Naive thymus-derived CD4-positive, alpha-beta T cell (primary cell): Measurements from ENCODE around the gene MRPL50. TPM values are rescaled to one million over a fixed set of nuclear protein-coding genes. Genes with fewer than 3 reads are reported as not detected.

ENCODE experiments used
- ATAC-seq: fragments of 150-1000 bp; cut with Tn5 transposase; 2 replicates; pipeline ENCODE4 v1.10.0; 2021; ENCODE audit warnings: mild to moderate bottlenecking, moderate library complexity
- CTCF ChIA-PET: fragments of 350-600 bp; sonication (Branson Sonifier 250); formaldehyde crosslinking; loops from one replicate; lab custom pipeline; 2021; ENCODE audit warnings: antibody characterized with exemption; lab: Charles Lee
- POLR2A ChIA-PET: fragments of 350-600 bp; sonication (Branson Sonifier 250); formaldehyde crosslinking; loops from one replicate; lab custom pipeline; 2021; ENCODE audit warnings: antibody characterized with exemption, inconsistent platforms; lab: Charles Lee
- DNase-seq, 9 donors: peaks; one replicate each; pipeline versions ENCODE4 v3.0.0 to v3.0.0-alpha.2; 2020 to 2022; ENCODE audit warnings: mixed read lengths in 1 of 9
- H3K27ac ChIP-seq: one replicate; pipeline ENCODE4 v1.7.0; 2013; ENCODE audit warnings: mild to moderate bottlenecking, low read depth, low read length, moderate library complexity
- H3K27me3 ChIP-seq, 2 donors: one replicate each; pipeline ENCODE4 v1.7.0; 2013; ENCODE audit warnings: low read length in 2 of 2, mild to moderate bottlenecking in 2 of 2, moderate library complexity in 2 of 2; ENCODE audit not compliant: control insufficient read depth in 2 of 2, insufficient read depth in 2 of 2
- H3K36me3 ChIP-seq, 3 experiments: 1 replicate in 2 of 3; 2 replicates in 1 of 3; pipeline ENCODE4 v1.7.0; 2013; ENCODE audit warnings: low read length in 3 of 3, mild to moderate bottlenecking in 3 of 3, moderate library complexity in 1 of 3; ENCODE audit not compliant: insufficient read depth in 3 of 3, control insufficient read depth in 2 of 3
- H3K4me1 ChIP-seq, 2 donors: one replicate each; pipeline ENCODE4 v1.7.0; 2013; ENCODE audit warnings: low read length in 2 of 2, mild to moderate bottlenecking in 2 of 2, moderate library complexity in 1 of 2; ENCODE audit not compliant: control insufficient read depth in 2 of 2, insufficient read depth in 2 of 2
- H3K4me3 ChIP-seq: 2 replicates; pipeline ENCODE4 v1.7.0; 2013; ENCODE audit warnings: mild to moderate bottlenecking, low read length
- H3K9me3 ChIP-seq, 3 experiments: 1 replicate in 2 of 3; 2 replicates in 1 of 3; pipeline ENCODE4 v1.7.0; 2013; ENCODE audit warnings: low read length in 3 of 3; ENCODE audit not compliant: control insufficient read depth in 2 of 3
- H3K27ac Mint-ChIP-seq, 9 donors: one replicate each; pipeline ENCODE4 v1.8.0; 2020 to 2022; ENCODE audit warnings: mixed read lengths in 9 of 9, mild to moderate bottlenecking in 8 of 9, moderate library complexity in 5 of 9, inconsistent platforms in 2 of 9
- H3K27me3 Mint-ChIP-seq, 5 donors: one replicate each; pipeline ENCODE4 v1.8.0; 2021 to 2022; ENCODE audit warnings: mixed read lengths in 5 of 5, mild to moderate bottlenecking in 1 of 5
- H3K36me3 Mint-ChIP-seq, 5 donors: one replicate each; pipeline ENCODE4 v1.8.0; 2020 to 2022; ENCODE audit warnings: mixed read lengths in 5 of 5, mild to moderate bottlenecking in 3 of 5, inconsistent platforms in 1 of 5
- H3K4me1 Mint-ChIP-seq, 7 donors: one replicate each; pipeline ENCODE4 v1.8.0; 2020 to 2022; ENCODE audit warnings: mixed read lengths in 7 of 7, mild to moderate bottlenecking in 3 of 7, inconsistent platforms in 1 of 7
- H3K4me3 Mint-ChIP-seq, 10 donors: one replicate each; pipeline ENCODE4 v1.8.0; 2020 to 2022; ENCODE audit warnings: mild to moderate bottlenecking in 10 of 10, mixed read lengths in 10 of 10, moderate library complexity in 6 of 10, inconsistent platforms in 2 of 10
- H3K9me3 Mint-ChIP-seq, 11 donors: one replicate each; pipeline ENCODE4 v1.8.0; 2020 to 2022; ENCODE audit warnings: mixed read lengths in 11 of 11, mild to moderate bottlenecking in 4 of 11, inconsistent platforms in 1 of 11, moderate library complexity in 1 of 11
- intact Hi-C, 2 donors: fragments of 100-400 bp; cut with micrococcal nuclease; formaldehyde crosslinking; loops; one replicate each; pipeline ENCODE4 v1.15.1; 2023
- polyA plus RNA-seq, 2 donors: library from polyadenylated mRNA; unstranded; fragments of 300-500 nt; fragmentation: Illumina TruSeq; gene quantifications; one replicate each; pipeline ENCODE4 v1.2.3, GENCODE V29; 2021
- total RNA-seq, 6 experiments: library from RNA in 5 of 6; stranded (reverse) in 5 of 6; gene quantifications; 1 replicate in 5 of 6; 2 replicates in 1 of 6; pipeline ENCODE4 v1.2.3 and lab custom pipeline; 2021 to 2026

Gene MRPL50
- total and polyA plus RNA-seq, 7 experiments from 2014 or later, result 6.5 to 23.8 (median 14.9) TPM

GRCh38 chr9:101354143-101354764 lies 44.2 kb downstream of the MRPL50 start:
- CTCF ChIA-PET, result no interaction called here
- Mint-ChIP-seq H3K4me1 (no peaks in the 10 kb centered on the region), H3K4me3 (no peak overlapping the region), H3K27ac (no peak overlapping the region), H3K9me3 (peaks cover 0 to 2% (median under 1%) of the 10 kb centered on the region in 11 donors), H3K36me3 (no peaks in the 10 kb centered on the region), H3K27me3 (peaks cover 0 to 10% (median 6%) of the 10 kb centered on the region in 5 donors)
- DNase-seq (no peak), ATAC-seq (no peak)
- POLR2A ChIA-PET, result no interaction called here
- H3K4me1 ChIP-seq, result no peaks in the 10 kb centered on the region
- H3K4me3 ChIP-seq, result no peak overlapping the region
- H3K27me3 ChIP-seq, result no peaks in the 10 kb centered on the region
- H3K27ac ChIP-seq, result no peak overlapping the region
- no peaks in the 10 kb centered on the region for H3K36me3 ChIP-seq
- no peaks in the 10 kb centered on the region for H3K9me3 ChIP-seq
- intact Hi-C loops, result no loop called here

GRCh38 chr9:101353683-101354082 lies 44.7 kb downstream of the MRPL50 start:
- no peaks in the 10 kb centered on the region for H3K4me1 ChIP-seq
- Mint-ChIP-seq H3K4me3 (no peak overlapping the region), H3K4me1 (no peaks in the 10 kb centered on the region), H3K36me3 (no peaks in the 10 kb centered on the region), H3K27ac (no peak overlapping the region), H3K9me3 (peaks cover 0 to 7% (median 1%) of the 10 kb centered on the region in 11 donors), H3K27me3 (peaks cover 0 to 12% (median 6%) of the 10 kb centered on the region in 5 donors)
- H3K27ac ChIP-seq, result no peak overlapping the region
- no peak overlapping the region for H3K4me3 ChIP-seq
- DNase-seq (no peak), ATAC-seq (no peak)
- H3K27me3 ChIP-seq, result no peaks in the 10 kb centered on the region
- H3K9me3 ChIP-seq, result no peaks in the 10 kb centered on the region
- ChIA-PET POLR2A (no interaction called here), CTCF (no interaction called here)
- intact Hi-C loops, result no loop called here
- H3K36me3 ChIP-seq, result no peaks in the 10 kb centered on the region

GRCh38 chr9:101352892-101353463 lies 45.4 kb downstream of the MRPL50 start:
- Mint-ChIP-seq H3K36me3 (no peaks in the 10 kb centered on the region), H3K27me3 (peaks cover 0 to 12% (median 6%) of the 10 kb centered on the region in 5 donors), H3K9me3 (peaks cover 0 to 7% (median 1%) of the 10 kb centered on the region in 11 donors), H3K27ac (no peak overlapping the region), H3K4me1 (no peaks in the 10 kb centered on the region), H3K4me3 (no peak overlapping the region)
- ChIA-PET CTCF (no interaction called here), POLR2A (no interaction called here)
- ATAC-seq (no peak), DNase-seq (no peak)
- Histone ChIP-seq H3K27me3 (no peaks in the 10 kb centered on the region), H3K4me3 (no peak overlapping the region), H3K9me3 (no peaks in the 10 kb centered on the region), H3K27ac (no peak overlapping the region), H3K4me1 (no peaks in the 10 kb centered on the region), H3K36me3 (no peaks in the 10 kb centered on the region)
- intact Hi-C loops, result no loop called here

- no peaks in the 10 kb centered on the region for H3K27me3 ChIP-seq
- no peaks in the 10 kb centered on the region for H3K4me1 ChIP-seq
- DNase-seq (no peak), ATAC-seq (no peak)
- no peak overlapping the region for H3K4me3 ChIP-seq
- Mint-ChIP-seq H3K27ac (no peak overlapping the region), H3K4me1 (no peaks in the 10 kb centered on the region), H3K27me3 (peaks cover 0 to 24% (median 9%) of the 10 kb centered on the region in 5 donors), H3K36me3 (no peaks in the 10 kb centered on the region), H3K4me3 (no peak overlapping the region), H3K9me3 (peaks cover 0 to 7% (median 0%) of the 10 kb centered on the region in 11 donors)
- intact Hi-C loops, result no loop called here
- H3K27ac ChIP-seq, result no peak overlapping the region
- H3K9me3 ChIP-seq, result no peaks in the 10 kb centered on the region
- no peaks in the 10 kb centered on the region for H3K36me3 ChIP-seq
- CTCF ChIA-PET, result no interaction called here
- POLR2A ChIA-PET, result no interaction called here
These were observed 48.1 kb downstream of the MRPL50 start for GRCh38 chr9:101350285-101350684.

GRCh38 chr9:101342595-101342994 lies 55.8 kb downstream of the MRPL50 start:
- ChIA-PET POLR2A (no interaction called here), CTCF (no interaction called here)
- Mint-ChIP-seq H3K27me3 (peaks cover 2 to 57% (median 30%) of the 10 kb centered on the region in 5 donors), H3K27ac (no peak overlapping the region), H3K9me3 (peaks cover 0 to 2% (median 0%) of the 10 kb centered on the region in 11 donors), H3K36me3 (no peaks in the 10 kb centered on the region), H3K4me3 (no peak overlapping the region), H3K4me1 (no peaks in the 10 kb centered on the region)
- Histone ChIP-seq H3K27ac (no peak overlapping the region), H3K27me3 (peaks cover 0 to 4% of the 10 kb centered on the region in 2 donors), H3K4me1 (no peaks in the 10 kb centered on the region), H3K9me3 (no peaks in the 10 kb centered on the region), H3K36me3 (no peaks in the 10 kb centered on the region), H3K4me3 (no peak overlapping the region)
- DNase-seq, result no peak
- intact Hi-C loops, result no loop called here
- no peak for ATAC-seq

- Mint-ChIP-seq H3K36me3 (no peaks in the 10 kb centered on the region), H3K4me1 (no peaks in the 10 kb centered on the region), H3K27me3 (peaks cover 2 to 51% (median 30%) of the 10 kb centered on the region in 5 donors), H3K27ac (no peak overlapping the region), H3K4me3 (no peak overlapping the region), H3K9me3 (peaks cover 0 to 2% (median 0%) of the 10 kb centered on the region in 11 donors)
- DNase-seq, result no peak
- Histone ChIP-seq H3K36me3 (no peaks in the 10 kb centered on the region), H3K4me3 (no peak overlapping the region), H3K27me3 (peaks cover 0 to 7% of the 10 kb centered on the region in 2 donors), H3K27ac (no peak overlapping the region), H3K9me3 (no peaks in the 10 kb centered on the region), H3K4me1 (no peaks in the 10 kb centered on the region)
- ChIA-PET CTCF (no interaction called here), POLR2A (no interaction called here)
- intact Hi-C loops, result no loop called here
- ATAC-seq, result no peak
These were observed 56.5 kb downstream of the MRPL50 start for GRCh38 chr9:101341958-101342357.
